Activated naive CD8-positive, alpha-beta T cell treated with anti-CD3 and anti-CD28 coated beads, Interleukin-2, amount 50 U/mL, for 24 hours (primary cell): Measurements from ENCODE around the gene ELMOD3.
"Not testable (repeated sequence)": the region's sequence is repeated elsewhere in the genome, so short reads cannot be mapped to it uniquely, and the experiment has no call there.

ENCODE experiments used
- ATAC-seq: fragments of 150-1000 bp; cut with Tn5 transposase; one replicate; pipeline ENCODE4 v1.10.0; 2021
- DNase-seq: peaks from one replicate; pipeline ENCODE4 v3.0.0; 2021
- H3K27ac Mint-ChIP-seq: one replicate; pipeline ENCODE4 v1.8.0; 2021; ENCODE audit warnings: mild to moderate bottlenecking, mixed read lengths
- H3K27me3 Mint-ChIP-seq: one replicate; pipeline ENCODE4 v1.8.0; 2021; ENCODE audit warnings: mixed read lengths
- H3K36me3 Mint-ChIP-seq: one replicate; pipeline ENCODE4 v1.8.0; 2021; ENCODE audit warnings: low read depth, mixed read lengths
- H3K4me1 Mint-ChIP-seq: one replicate; pipeline ENCODE4 v1.8.0; 2021; ENCODE audit warnings: mixed read lengths
- H3K4me3 Mint-ChIP-seq: one replicate; pipeline ENCODE4 v1.8.0; 2021; ENCODE audit warnings: mild to moderate bottlenecking, moderate library complexity, mixed read lengths
- H3K9me3 Mint-ChIP-seq: one replicate; pipeline ENCODE4 v1.8.0; 2021; ENCODE audit warnings: mixed read lengths

The ELMOD3 gene

DNA sequence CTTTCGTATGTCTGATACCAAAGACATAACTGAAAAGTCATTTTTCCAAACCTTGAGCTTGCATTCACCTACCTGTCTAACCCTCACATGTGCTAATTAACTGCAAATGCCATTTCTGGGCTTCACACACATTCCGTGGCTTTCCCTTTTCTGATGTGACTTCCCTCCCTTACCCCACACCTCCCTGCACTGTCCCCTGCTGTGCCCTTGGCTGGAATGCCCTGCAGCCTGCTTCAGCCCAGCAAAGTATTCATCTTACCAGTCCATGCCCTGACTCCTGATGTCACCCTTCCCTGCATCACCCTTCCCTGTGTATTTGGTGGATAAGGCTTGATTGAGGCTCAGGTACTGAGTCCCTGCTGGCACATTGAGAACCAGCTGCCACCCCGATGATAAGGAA lies 12.4 kb upstream of the ELMOD3 start:
- peaks cover 3% of the 10 kb centered on the region for H3K36me3 Mint-ChIP-seq
- no peak for DNase-seq
- ATAC-seq = no peak
- H3K27me3 Mint-ChIP-seq = no peaks in the 10 kb centered on the region
- H3K9me3 Mint-ChIP-seq = no peaks in the 10 kb centered on the region
- H3K27ac Mint-ChIP-seq = no peak overlapping the region
- H3K4me1 Mint-ChIP-seq = no peaks in the 10 kb centered on the region
- H3K4me3 Mint-ChIP-seq = no peak overlapping the region

DNA sequence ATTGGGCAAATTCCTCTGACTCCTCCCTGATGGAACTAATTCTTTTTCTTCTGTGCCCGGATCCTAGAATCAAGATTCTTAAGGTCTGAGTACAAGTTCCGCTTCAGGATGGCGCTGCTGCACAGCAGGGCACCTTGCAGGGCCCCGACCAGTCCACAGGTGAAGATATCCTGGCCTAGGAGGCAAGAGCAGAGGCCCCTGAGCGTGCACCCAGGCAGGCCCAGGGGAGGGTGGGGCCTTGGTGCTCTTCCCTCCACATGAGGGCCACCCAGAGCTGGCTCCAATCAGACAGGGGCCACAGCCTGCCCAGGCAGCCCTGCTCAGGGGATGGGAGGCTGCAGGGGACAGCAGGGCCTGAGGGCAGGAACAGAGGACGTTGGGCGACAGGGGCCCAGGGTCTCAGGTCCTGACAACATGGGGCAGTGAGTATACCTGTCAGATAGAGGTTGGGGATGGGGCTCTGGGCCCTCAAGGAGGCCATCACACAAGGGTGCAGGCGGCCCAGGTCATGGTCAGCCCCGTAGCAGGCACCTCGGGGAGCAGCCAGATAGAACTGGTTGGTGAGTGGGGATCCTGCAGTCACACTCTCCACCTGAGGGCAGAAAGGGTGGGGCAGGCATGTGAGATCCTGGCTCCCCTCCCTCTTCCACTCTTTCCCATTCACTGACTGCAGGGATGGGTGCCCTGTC lies 11.2 kb upstream of the ELMOD3 start:
- not testable (repeated sequence) for ATAC-seq

DNA sequence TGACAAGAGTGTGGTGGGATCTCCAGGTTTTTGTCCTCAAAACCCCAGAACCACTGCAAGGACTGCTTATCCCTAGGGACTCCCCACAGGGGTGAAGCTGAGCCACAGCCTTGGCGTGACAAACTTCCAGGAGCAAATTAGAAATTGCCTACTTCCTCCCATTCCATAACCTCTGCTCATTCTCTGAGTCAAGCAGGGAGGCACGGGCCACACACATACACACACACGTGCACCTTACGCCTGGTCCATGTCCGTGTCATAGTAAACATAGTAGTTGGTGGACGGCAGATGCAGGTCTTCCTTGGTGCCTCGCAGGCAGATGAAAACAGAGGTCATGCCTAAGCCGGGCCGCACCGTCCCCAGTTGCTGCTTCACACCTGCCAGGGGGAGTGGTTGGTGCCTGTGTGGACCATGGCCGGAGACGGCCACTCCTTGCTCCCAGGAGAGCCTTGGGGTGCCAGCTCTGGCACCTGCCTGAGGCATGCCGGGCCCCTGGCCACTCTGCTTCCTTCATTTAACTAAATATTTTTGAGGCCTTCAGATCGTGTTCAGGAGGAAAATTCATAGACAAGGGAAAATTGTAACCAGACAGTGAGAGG lies 10.1 kb upstream of the ELMOD3 start:
- ATAC-seq (no peak), DNase-seq (no peak)
- Mint-ChIP-seq H3K4me1 (no peaks in the 10 kb centered on the region), H3K9me3 (no peaks in the 10 kb centered on the region), H3K27ac (no peak overlapping the region), H3K36me3 (peaks cover 7% of the 10 kb centered on the region), H3K4me3 (no peak overlapping the region), H3K27me3 (no peaks in the 10 kb centered on the region)

More for the DNA sequence above, 11.2 kb upstream of the ELMOD3 start:
- DNase-seq, H3K4me1 Mint-ChIP-seq, H3K4me3 Mint-ChIP-seq, H3K9me3 Mint-ChIP-seq, H3K36me3 Mint-ChIP-seq, H3K27me3 Mint-ChIP-seq, H3K27ac Mint-ChIP-seq: not testable (repeated sequence)

DNA sequence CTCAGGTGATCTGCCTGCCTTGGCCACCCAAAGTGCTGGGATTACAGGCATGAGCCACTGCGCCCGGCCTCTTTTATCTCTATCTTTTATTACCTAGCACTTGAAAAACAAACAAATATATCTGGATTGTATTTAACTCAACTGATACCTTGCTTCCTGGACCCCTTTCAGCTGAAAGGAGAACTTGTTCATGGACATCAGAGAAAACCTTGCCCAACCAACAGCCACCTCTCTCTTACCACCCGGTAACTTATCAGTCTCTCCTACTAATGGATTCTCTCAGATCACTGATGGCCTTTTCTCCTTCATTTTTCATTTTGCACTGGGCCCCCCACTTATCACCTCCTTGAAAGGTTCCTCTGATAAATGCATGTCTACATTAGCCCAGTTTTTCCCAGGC lies 7.0 kb upstream of the ELMOD3 start:
- no peaks in the 10 kb centered on the region for H3K9me3 Mint-ChIP-seq
- H3K27me3 Mint-ChIP-seq = no peaks in the 10 kb centered on the region
- DNase-seq = no peak
- peaks cover under 1% of the 10 kb centered on the region for H3K4me1 Mint-ChIP-seq
- H3K4me3 Mint-ChIP-seq = no peak overlapping the region
- no peak for ATAC-seq
- H3K27ac Mint-ChIP-seq = no peak overlapping the region
- H3K36me3 Mint-ChIP-seq = peaks cover 17% of the 10 kb centered on the region

DNA sequence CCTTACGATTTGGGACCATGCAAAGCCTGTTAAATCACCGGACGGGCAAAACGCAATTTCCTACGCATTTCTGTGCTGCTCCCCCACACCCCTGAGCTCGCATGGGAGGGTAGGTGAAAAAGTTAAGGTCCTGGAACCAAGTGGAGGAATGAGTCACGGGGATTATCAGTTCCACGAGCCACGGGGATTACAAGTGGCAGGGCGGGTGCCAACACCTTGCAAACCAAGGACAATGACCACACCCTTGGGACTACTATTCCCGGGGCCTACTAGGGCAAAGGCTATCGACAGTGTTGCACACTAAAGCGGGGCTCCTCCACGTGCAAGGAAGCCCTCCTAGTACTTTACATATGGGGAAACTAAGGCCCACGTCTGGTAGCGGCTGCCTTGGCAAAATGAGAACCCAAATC lies 688 bp upstream of the ELMOD3 start:
- Mint-ChIP-seq H3K4me3 (peak overlapping the region; percentile 93), H3K27me3 (no peaks in the 10 kb centered on the region), H3K4me1 (peaks cover 33% of the 10 kb centered on the region), H3K27ac (peak overlapping the region; percentile 89), H3K36me3 (peaks cover 28% of the 10 kb centered on the region), H3K9me3 (no peaks in the 10 kb centered on the region)
- DNase-seq (peak; percentile 4), ATAC-seq (no peak)

DNA sequence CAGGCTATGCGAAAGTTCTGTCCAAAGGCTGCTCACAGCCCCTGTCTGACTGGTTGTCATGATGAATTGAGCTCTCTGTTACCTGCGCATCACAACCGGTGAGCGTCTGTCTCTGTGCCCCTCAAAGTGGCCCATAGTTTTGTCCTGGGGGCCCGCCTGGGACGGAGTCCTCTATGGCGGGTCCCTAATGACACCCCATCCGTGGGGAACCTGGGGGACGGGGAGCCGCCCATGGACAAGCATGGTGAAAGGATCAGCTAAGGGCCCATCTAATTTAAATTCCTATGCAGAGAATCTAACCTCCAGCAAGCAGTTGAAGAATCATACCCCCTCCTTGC lies 473 bp downstream of the ELMOD3 start:
- Mint-ChIP-seq H3K27me3 (no peaks in the 10 kb centered on the region), H3K4me1 (peaks cover 35% of the 10 kb centered on the region), H3K27ac (peak overlapping the region; percentile 89), H3K36me3 (peaks cover 31% of the 10 kb centered on the region), H3K4me3 (peak overlapping the region; percentile 93), H3K9me3 (no peaks in the 10 kb centered on the region)
- ATAC-seq (no peak), DNase-seq (peak; percentile 25)

DNA sequence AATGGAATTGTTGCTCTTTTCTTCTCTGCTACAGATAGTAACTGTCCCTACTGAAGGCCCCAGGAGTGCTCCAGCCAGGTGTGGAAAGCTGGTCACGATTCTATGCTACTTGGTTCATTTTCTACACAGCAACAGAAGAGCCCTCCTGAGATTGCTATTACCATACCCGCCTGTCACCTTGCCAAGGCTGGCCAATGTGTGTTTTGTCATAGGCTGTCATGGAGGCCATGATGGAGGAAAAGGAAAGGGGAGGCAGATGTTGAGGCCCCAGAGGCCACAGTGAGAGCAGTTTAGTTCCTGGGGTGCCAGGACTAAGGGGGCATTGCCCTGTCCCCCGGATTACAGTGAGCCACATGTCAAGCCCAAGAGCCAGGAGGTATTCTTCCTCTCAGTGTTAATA lies 952 bp downstream of the ELMOD3 start:
- peak overlapping the region; percentile 60 for H3K27ac Mint-ChIP-seq
- peaks cover 28% of the 10 kb centered on the region for H3K36me3 Mint-ChIP-seq
- H3K4me1 Mint-ChIP-seq = peaks cover 35% of the 10 kb centered on the region
- no peaks in the 10 kb centered on the region for H3K27me3 Mint-ChIP-seq
- peak overlapping the region; percentile 93 for H3K4me3 Mint-ChIP-seq
- ATAC-seq (no peak), DNase-seq (no peak)
- H3K9me3 Mint-ChIP-seq = no peaks in the 10 kb centered on the region

DNA sequence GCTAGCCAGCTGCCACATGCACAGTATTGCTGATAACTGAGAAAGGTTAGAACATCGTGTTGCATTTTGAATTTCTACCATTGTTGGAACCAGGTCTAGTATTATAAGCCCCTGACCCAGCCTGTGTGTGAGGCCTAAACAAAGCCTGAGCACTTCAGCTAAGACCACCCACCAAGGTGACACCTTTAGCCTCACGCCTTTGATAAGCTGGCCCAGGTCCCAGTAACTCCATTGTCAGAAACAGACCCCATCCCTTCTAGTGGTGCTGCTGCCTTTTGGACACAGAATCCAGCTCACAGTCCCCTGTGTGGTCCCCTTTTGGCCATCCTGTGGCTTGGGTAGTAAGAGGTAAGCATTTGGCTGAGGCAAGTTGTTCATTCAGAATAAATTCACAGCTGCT lies 1.6 kb downstream of the ELMOD3 start:
- ATAC-seq (no peak), DNase-seq (no peak)
- Mint-ChIP-seq H3K36me3 (peaks cover 23% of the 10 kb centered on the region), H3K9me3 (no peaks in the 10 kb centered on the region), H3K4me1 (peaks cover 35% of the 10 kb centered on the region), H3K27me3 (no peaks in the 10 kb centered on the region), H3K27ac (no peak overlapping the region), H3K4me3 (no peak overlapping the region)

DNA sequence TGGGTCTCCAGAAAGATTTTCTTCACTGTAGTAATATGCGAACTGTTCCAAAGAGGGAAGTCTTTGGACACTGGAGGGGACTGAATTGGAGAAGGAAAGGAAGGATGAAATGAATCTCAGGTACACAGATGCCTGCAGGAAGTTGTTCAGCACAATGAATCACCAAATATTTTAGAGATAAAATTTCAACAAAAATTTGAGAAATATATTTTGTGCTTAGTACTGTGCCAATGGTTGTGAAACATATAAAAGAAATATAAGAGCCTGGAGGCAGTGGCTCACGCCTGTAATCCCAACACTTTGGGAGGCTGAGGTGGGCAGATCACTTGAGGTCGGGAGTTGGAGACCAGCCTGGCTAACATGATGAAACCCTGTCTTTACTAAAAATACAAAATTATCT lies 3.2 kb downstream of the ELMOD3 start:
- H3K27ac Mint-ChIP-seq = no peak overlapping the region
- peaks cover 33% of the 10 kb centered on the region for H3K4me1 Mint-ChIP-seq
- H3K36me3 Mint-ChIP-seq = peaks cover 29% of the 10 kb centered on the region
- no peak overlapping the region for H3K4me3 Mint-ChIP-seq
- no peaks in the 10 kb centered on the region for H3K9me3 Mint-ChIP-seq
- no peaks in the 10 kb centered on the region for H3K27me3 Mint-ChIP-seq
- DNase-seq (no peak), ATAC-seq (no peak)

DNA sequence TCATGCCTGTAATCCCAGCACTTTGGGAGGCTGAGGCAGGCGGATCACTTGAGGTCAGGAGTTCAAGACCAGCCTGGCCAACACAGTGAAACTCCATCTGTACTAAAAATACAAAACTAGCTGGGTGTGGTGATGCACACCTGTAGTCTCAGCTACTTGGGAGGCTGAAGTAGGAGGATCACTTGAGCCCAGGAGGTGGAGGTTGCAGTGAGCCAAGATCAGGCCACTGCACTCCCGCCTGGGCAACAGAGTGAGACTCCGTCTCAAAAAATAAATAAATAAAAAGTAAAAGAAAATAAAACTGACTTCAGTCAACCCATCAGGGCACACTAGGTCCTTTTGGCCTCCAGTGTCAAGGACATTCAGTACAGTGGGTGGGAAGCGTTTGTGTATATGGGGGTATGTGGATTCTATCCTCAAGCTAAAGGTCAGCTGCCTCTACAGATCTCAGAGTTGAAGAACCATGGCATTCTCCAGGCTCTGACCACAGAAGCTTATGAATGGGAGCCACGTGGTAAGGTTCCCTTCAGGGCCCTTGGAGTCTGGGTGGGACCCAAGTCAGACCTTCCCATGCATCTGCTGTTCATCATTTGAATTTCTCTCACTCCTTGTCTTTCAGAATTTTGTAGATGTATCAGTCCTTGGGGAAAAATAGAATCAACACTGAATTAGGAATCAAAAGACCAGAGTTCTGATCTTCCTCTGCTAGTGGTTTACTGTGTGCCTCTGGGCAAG lies 8.3 kb downstream of the ELMOD3 start:
- DNase-seq, H3K9me3 Mint-ChIP-seq, H3K27ac Mint-ChIP-seq, H3K4me1 Mint-ChIP-seq, H3K4me3 Mint-ChIP-seq, ATAC-seq, H3K27me3 Mint-ChIP-seq: not testable (repeated sequence)
- H3K36me3 Mint-ChIP-seq = peaks cover 23% of the 10 kb centered on the region

DNA sequence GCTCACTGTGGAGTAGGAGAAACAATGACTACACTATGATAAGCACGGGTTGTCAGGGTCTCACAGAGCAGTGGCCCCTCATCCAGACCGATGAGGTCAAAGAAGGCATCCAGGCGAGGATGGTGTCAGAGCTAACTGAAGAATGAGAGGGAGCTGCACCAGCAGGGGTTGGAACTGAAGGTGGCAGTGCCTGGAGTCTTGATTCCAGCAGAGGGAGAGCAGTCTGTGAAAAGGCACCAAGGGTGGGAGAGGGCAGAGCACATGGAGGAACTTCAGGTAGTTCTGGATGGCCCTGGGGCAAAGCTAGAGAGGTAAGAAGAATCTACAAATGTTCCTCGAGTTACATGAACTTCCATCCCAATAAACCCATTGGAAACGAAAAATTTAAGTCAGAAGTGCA lies 12.6 kb downstream of the ELMOD3 start:
- ATAC-seq = no peak
- Mint-ChIP-seq H3K36me3 (peaks cover 9% of the 10 kb centered on the region), H3K27me3 (no peaks in the 10 kb centered on the region), H3K9me3 (no peaks in the 10 kb centered on the region), H3K4me3 (no peak overlapping the region), H3K4me1 (no peaks in the 10 kb centered on the region), H3K27ac (no peak overlapping the region)
- no peak for DNase-seq

DNA sequence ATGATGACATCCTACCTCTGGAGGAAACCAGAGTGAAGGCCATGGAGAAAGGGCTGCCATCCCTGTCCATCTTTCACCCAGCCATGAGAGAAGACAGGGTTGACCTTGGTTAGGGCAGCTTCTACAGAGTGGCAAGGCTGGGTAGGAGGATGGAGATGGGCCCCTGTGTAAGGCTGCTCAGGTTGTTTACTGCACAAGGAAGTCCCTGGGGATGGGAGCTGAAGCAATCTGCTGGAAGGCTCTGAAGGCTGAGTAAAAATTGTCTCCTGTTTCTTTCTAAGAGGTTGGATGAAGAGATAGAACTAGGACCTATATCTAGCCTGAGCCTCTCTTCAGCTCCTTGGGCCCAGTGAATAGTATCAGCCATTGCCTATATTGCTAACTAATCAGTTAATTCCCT lies 14.4 kb downstream of the ELMOD3 start:
- Mint-ChIP-seq H3K36me3 (peaks cover 5% of the 10 kb centered on the region), H3K27ac (no peak overlapping the region), H3K4me3 (no peak overlapping the region), H3K9me3 (no peaks in the 10 kb centered on the region), H3K27me3 (no peaks in the 10 kb centered on the region), H3K4me1 (no peaks in the 10 kb centered on the region)
- no peak for DNase-seq
- ATAC-seq = no peak

DNA sequence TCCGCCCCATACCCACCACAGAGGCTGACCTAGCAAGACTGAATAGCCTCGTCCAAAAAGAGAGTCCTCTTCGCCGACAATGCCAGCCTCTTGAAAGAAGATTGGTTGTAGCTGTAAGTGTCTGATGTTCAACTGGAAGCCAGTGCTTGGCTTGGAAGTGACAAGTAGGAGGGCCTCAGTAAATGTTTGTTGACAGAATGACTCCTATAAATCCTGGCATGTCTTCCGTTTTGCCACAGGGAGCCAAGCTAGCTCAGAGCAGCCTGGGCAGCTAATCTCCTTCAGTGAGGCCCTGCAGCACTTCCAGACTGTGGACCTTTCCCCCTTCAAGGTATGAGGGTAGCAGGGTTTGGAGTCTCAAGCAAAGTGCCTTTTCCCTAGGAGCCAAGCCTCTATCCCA lies 14.9 kb downstream of the ELMOD3 start:
- ATAC-seq (no peak), DNase-seq (no peak)
- Mint-ChIP-seq H3K27me3 (no peaks in the 10 kb centered on the region), H3K36me3 (peaks cover 6% of the 10 kb centered on the region), H3K9me3 (no peaks in the 10 kb centered on the region), H3K27ac (no peak overlapping the region), H3K4me1 (no peaks in the 10 kb centered on the region), H3K4me3 (no peak overlapping the region)

DNA sequence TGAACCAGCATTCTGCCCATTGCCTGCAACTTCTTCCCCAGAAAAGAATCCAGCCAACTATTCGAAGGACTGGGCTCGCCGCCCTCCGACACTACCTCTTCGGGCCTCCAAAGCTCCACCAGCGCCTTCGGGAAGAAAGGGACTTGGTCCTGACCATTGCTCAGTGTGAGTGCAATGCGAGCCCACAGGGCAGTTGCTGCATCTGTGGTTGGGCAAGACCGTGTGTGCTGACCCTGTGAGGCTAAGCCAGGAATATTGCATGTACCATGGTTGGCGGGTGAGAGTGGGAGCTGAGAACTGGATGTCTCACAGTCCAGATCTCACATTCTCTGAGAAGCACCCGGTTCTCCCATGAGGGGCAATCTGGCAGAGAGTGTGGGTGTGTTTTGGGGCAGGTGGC lies 16.5 kb downstream of the ELMOD3 start:
- DNase-seq (no peak), ATAC-seq (no peak)
- no peak overlapping the region for H3K4me3 Mint-ChIP-seq
- H3K27me3 Mint-ChIP-seq = no peaks in the 10 kb centered on the region
- no peak overlapping the region for H3K27ac Mint-ChIP-seq
- no peaks in the 10 kb centered on the region for H3K4me1 Mint-ChIP-seq
- peaks cover 10% of the 10 kb centered on the region for H3K36me3 Mint-ChIP-seq
- H3K9me3 Mint-ChIP-seq = no peaks in the 10 kb centered on the region

DNA sequence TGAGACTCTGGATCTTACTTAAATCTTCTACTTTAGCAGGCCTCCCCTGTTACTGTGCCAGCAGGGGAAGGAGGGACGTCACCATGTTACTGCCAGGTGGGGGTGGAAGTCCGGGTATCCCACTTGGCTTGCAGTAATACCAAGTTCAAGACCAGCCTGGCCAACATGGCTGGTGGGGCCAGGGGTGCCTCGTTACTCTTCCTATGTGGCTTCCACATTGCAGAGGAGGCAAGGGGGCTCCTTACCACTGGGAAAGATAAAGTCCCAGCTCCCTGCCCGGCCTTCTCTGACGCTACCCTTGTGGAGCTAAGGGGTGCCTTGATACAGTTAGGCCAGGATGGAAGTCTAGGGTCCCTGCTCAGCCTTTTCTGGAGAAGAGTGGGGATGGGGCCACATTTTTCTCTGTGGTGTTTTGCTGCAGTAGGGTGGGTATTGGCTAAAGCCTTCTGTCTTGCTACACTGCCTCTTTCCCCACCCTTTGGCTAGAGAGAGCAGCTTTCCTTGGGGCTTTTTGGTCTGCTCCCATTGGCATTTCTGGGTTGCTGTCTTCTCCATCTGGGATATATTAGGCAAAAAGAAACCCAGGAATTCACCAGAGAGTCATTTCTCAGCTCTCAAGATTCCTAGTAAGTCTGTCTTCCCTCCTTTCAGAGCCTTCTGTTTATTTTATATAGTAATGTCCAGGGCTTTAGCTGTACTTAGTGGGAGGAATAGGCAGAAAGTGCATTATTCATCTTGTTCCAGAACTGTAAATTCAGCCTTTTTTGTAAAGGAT lies 21.9 kb downstream of the ELMOD3 start:
- Mint-ChIP-seq H3K4me1 (no peaks in the 10 kb centered on the region), H3K27ac (no peak overlapping the region), H3K27me3 (no peaks in the 10 kb centered on the region), H3K36me3 (peaks cover 43% of the 10 kb centered on the region), H3K4me3 (no peak overlapping the region), H3K9me3 (no peaks in the 10 kb centered on the region)
- ATAC-seq (no peak), DNase-seq (no peak)
